ENCODE results near the gene GOLPH3L.

Gene GOLPH3L

GRCh38 chr1:150620919-150621318 lies 76.0 kb downstream of the GOLPH3L start:
- DNase-seq (ENCODE audit: low read depth) = no peak
- H3K4me3 ChIP-seq (ENCODE audit: low read depth, low read length) = no peak overlapping the region
- TF ChIP-seq MYC (IDR thresholded peaks at IDR 0.05; ENCODE audit: low read depth, low read length) = no peak
- TF ChIP-seq, protein P1, sequence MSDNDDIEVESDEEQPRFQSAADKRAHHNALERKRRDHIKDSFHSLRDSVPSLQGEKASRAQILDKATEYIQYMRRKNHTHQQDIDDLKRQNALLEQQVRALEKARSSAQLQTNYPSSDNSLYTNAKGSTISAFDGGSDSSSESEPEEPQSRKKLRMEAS (IDR thresholded peaks at IDR 0.05; ENCODE audit: low read depth, low read length) = no peak
- TF ChIP-seq POLR2A (IDR thresholded peaks at IDR 0.05; ENCODE audit: extremely low read depth, insufficient read length) = no peak
- TF ChIP-seq CTCF (IDR thresholded peaks at IDR 0.05; ENCODE audit: low read depth, low read length) = no peak

- TF ChIP-seq POLR2A (IDR thresholded peaks at IDR 0.05; ENCODE audit: extremely low read depth, insufficient read length) (no peak), CTCF (IDR thresholded peaks at IDR 0.05; ENCODE audit: low read depth, low read length) (peak; percentile 12)
- peak; percentile 25 for DNase-seq (ENCODE audit: low read depth)
These were observed 77.1 kb downstream of the GOLPH3L start for GRCh38 chr1:150619576-150620509.

GRCh38 chr1:150615346-150616201 lies 81.4 kb downstream of the GOLPH3L start:
- H3K4me3 ChIP-seq (ENCODE audit: low read depth, low read length) = no peak overlapping the region
- DNase-seq (ENCODE audit: low read depth) = peak; percentile 34
- TF ChIP-seq, protein P1 (IDR thresholded peaks at IDR 0.05; ENCODE audit: low read depth, low read length) = no peak
- TF ChIP-seq CTCF (IDR thresholded peaks at IDR 0.05; ENCODE audit: low read depth, low read length) (no peak), MYC (IDR thresholded peaks at IDR 0.05; ENCODE audit: low read depth, low read length) (no peak), POLR2A (IDR thresholded peaks at IDR 0.05; ENCODE audit: extremely low read depth, insufficient read length) (no peak)

More at GRCh38 chr1:150619576-150620509, 77.1 kb downstream of the GOLPH3L start:
- H3K4me3 ChIP-seq (ENCODE audit: low read depth, low read length) = no peak overlapping the region

GRCh38 chr1:150613061-150613920 lies 83.7 kb downstream of the GOLPH3L start:
- H3K4me3 ChIP-seq (ENCODE audit: low read depth, low read length) = peak overlapping the region; percentile 8
- peak; percentile 93 for DNase-seq (ENCODE audit: low read depth)
- TF ChIP-seq MYC (IDR thresholded peaks at IDR 0.05; ENCODE audit: low read depth, low read length) (peak; percentile 10; the same call in 1 of the 2 replicates), POLR2A (IDR thresholded peaks at IDR 0.05; ENCODE audit: extremely low read depth, insufficient read length) (no peak), CTCF (IDR thresholded peaks at IDR 0.05; ENCODE audit: low read depth, low read length) (no peak)
- TF ChIP-seq, protein P1 (IDR thresholded peaks at IDR 0.05; ENCODE audit: low read depth, low read length) = peak; percentile 69; the same call in 1 of the 2 replicates

DNA sequence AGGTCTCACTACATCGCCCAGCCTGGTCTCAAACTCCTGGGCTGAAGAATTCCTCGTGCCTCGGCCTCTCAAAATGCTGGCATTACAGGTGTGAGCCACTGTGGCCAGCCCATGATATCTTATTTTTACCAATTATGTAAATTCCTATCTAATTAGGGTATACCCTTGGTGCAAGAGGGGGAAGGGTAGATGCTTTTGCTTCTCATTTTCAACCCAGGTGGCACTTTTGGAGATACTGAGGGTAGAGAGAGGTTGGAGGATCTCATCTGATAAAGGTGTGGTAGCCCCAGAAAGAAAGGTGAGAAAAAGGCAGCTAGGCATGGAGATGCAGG lies 85.0 kb downstream of the GOLPH3L start:
- no peak for DNase-seq (ENCODE audit: low read depth)
- no peak overlapping the region for H3K4me3 ChIP-seq (ENCODE audit: low read depth, low read length)
- TF ChIP-seq, protein P1 (IDR thresholded peaks at IDR 0.05; ENCODE audit: low read depth, low read length) = no peak
- TF ChIP-seq POLR2A (IDR thresholded peaks at IDR 0.05; ENCODE audit: extremely low read depth, insufficient read length) (no peak), MYC (IDR thresholded peaks at IDR 0.05; ENCODE audit: low read depth, low read length) (no peak), CTCF (IDR thresholded peaks at IDR 0.05; ENCODE audit: low read depth, low read length) (no peak)
